HCT116 (cell line): ENCODE data around the gene S100A10. TPM values are rescaled to one million over a fixed set of nuclear protein-coding genes. Genes with fewer than 3 reads are reported as not detected.

ENCODE experiments used
- ATAC-seq: fragments of 200-7000 bp; cut with Tn5 transposase; 2 replicates; pipeline ENCODE4 v1.9.1; 2020; ENCODE audit warnings: mild to moderate bottlenecking, moderate library complexity
- BruUV-seq: library from RNA; stranded (reverse); fragments of 400-500 nt; replicated peaks from 2 replicates; lab custom pipeline; 2021; lab: Mats Ljungman, UMichigan
- CTCF ChIA-PET: fragments of 300-600 bp; sonication (Branson Sonifier 250); formaldehyde crosslinking; loops from one replicate; lab custom pipeline; 2021; ENCODE audit warnings: antibody characterized with exemption; lab: Charles Lee
- POLR2A ChIA-PET: fragments of 300-600, 350-600 bp; sonication (Branson Sonifier 250); formaldehyde crosslinking; loops from one replicate; lab custom pipeline; 2021; ENCODE audit warnings: antibody characterized with exemption; lab: Charles Lee
- RAD21 ChIA-PET, 2 experiments: fragments of 300-600 bp; sonication (Branson Sonifier 250); formaldehyde crosslinking; loops; one replicate each; lab custom pipeline; 2023; ENCODE audit warnings: low total read pairs in 2 of 2; ENCODE audit not compliant: uncharacterized antibody in 2 of 2, unreplicated experiment in 2 of 2, low non-redundant PET in 1 of 2; lab: Charles Lee
- DNase-seq: peaks from one replicate; pipeline ENCODE4 v3.0.0-alpha.2; 2010; ENCODE audit warnings: low read depth, low spot score
- H2AFZ ChIP-seq: fragments of 200-600 bp; shearing (Covaris generic), sonication (generic); 2 replicates; pipeline ENCODE4 v1.6.1; 2017; ENCODE audit warnings: low read depth, mixed run types, mixed read lengths, antibody characterized with exemption, low read length; ENCODE audit not compliant: poor library complexity, severe bottlenecking
- H3K27ac ChIP-seq: 2 replicates; pipeline ENCODE4 v1.5.1; 2012; ENCODE audit warnings: low read depth, low read length
- H3K27me3 ChIP-seq: fragments of 200-600 bp; sonication (generic); 2 replicates; pipeline ENCODE4 v1.6.1; 2016; ENCODE audit warnings: mixed run types, low read length, mixed read lengths; ENCODE audit not compliant: insufficient read depth
- H3K36me3 ChIP-seq, 2 experiments: fragments of 200-500 bp in 1 of 2; fragments of 200-600 bp in 1 of 2; sonication (Bioruptor generic) in 1 of 2; sonication (generic) in 1 of 2; 2 replicates each; pipeline versions ENCODE4 v1.5.1 to v1.6.1; 2014 to 2016; ENCODE audit warnings: low read length in 2 of 2, inconsistent platforms in 1 of 2, mixed read lengths in 1 of 2, mixed run types in 1 of 2; ENCODE audit not compliant: insufficient read depth in 2 of 2, control insufficient read depth in 1 of 2
- H3K4me1 ChIP-seq, 2 experiments: fragments of 200-600 bp in 1 of 2; sonication (generic) in 1 of 2; 2 replicates each; pipeline versions ENCODE4 v1.5.1 to v1.6.1; 2012 to 2017; ENCODE audit warnings: low read length in 2 of 2, inconsistent platforms in 1 of 2, mild to moderate bottlenecking in 1 of 2, mixed read lengths in 1 of 2, mixed run types in 1 of 2, moderate library complexity in 1 of 2; ENCODE audit not compliant: insufficient read depth in 2 of 2, control insufficient read depth in 1 of 2
- H3K4me2 ChIP-seq: fragments of 200-600 bp; sonication (generic); 2 replicates; pipeline ENCODE4 v1.6.1; 2017; ENCODE audit warnings: mixed run types, low read length, mixed read lengths
- H3K4me3 ChIP-seq, 2 experiments: fragments of 200-600 bp in 1 of 2; sonication (generic) in 1 of 2; replicated peaks in 1 of 2; 2 replicates each; pipeline ENCODE4 v1.5.1; 2011 to 2016; ENCODE audit warnings: low read length in 2 of 2, control low read depth in 1 of 2, low read depth in 1 of 2, mild to moderate bottlenecking in 1 of 2, mixed read lengths in 1 of 2, mixed run types in 1 of 2
- H3K79me2 ChIP-seq: fragments of 200-600 bp; sonication (generic); 2 replicates; pipeline ENCODE4 v1.6.1; 2017; ENCODE audit warnings: mild to moderate bottlenecking, mixed run types, low read length, moderate library complexity, mixed read lengths; ENCODE audit not compliant: insufficient read depth
- H3K9ac ChIP-seq: fragments of 200-600 bp; sonication (generic); 2 replicates; pipeline ENCODE4 v1.6.1; 2016; ENCODE audit warnings: low read length, mixed read lengths
- H3K9me2 ChIP-seq: fragments of 200-600 bp; sonication (generic), shearing (Covaris generic); 2 replicates; pipeline ENCODE4 v1.6.1; 2017; ENCODE audit warnings: mixed run types, mild to moderate bottlenecking, moderate library complexity; ENCODE audit not compliant: insufficient read depth
- H3K9me3 ChIP-seq, 2 experiments: fragments of 200-500 bp in 1 of 2; fragments of 200-600 bp in 1 of 2; sonication (Bioruptor generic) in 1 of 2; sonication (generic) in 1 of 2; 2 replicates each; pipeline ENCODE4 v1.6.1; 2014 to 2017; ENCODE audit warnings: low read length in 2 of 2, mixed read lengths in 2 of 2, inconsistent platforms in 1 of 2, low read depth in 1 of 2, mild to moderate bottlenecking in 1 of 2, mixed run types in 1 of 2, moderate library complexity in 1 of 2; ENCODE audit not compliant: control insufficient read depth in 1 of 2, insufficient read depth in 1 of 2
- H4K20me1 ChIP-seq: fragments of 200-600 bp; sonication (generic), shearing (Covaris generic); 2 replicates; pipeline ENCODE4 v1.6.1; 2017; ENCODE audit warnings: mixed run types, mild to moderate bottlenecking, moderate library complexity; ENCODE audit not compliant: insufficient read depth
- FOSL1 ChIP-seq: IDR thresholded peaks from 2 replicates; pipeline ENCODE4 v1.6.1; 2012; ENCODE audit warnings: low read depth
- SP1 ChIP-seq: IDR thresholded peaks from 2 replicates; pipeline ENCODE4 v1.6.1; 2012; ENCODE audit warnings: low read depth
- YY1 ChIP-seq: IDR thresholded peaks from 2 replicates; pipeline ENCODE4 v1.6.1; 2011; ENCODE audit warnings: low read length, low read depth, moderate library complexity, mild to moderate bottlenecking; ENCODE audit not compliant: insufficient replicate concordance; ENCODE audit errors: extremely low read depth
- intact Hi-C: fragments of 100-400 bp; cut with micrococcal nuclease; formaldehyde crosslinking; loops from 2 replicates; pipeline ENCODE4 v1.10.0; 2022
- total RNA-seq: library from RNA; stranded (reverse); gene quantifications from one replicate; pipeline ENCODE4 v1.2.1, GENCODE V29; 2021; ENCODE audit not compliant: unreplicated experiment
- TF ChIP-seq, protein P1 (sequence below), 3 experiments: fragments of 200-600 bp in 1 of 3; sonication (generic) in 1 of 3; IDR thresholded peaks in 2 of 3; conservative IDR thresholded peaks in 1 of 3; 2 replicates each; pipeline ENCODE4 v1.5.1; 2012 to 2017; ENCODE audit warnings: low read depth in 2 of 3, low read length in 2 of 3, antibody characterized with exemption in 1 of 3, borderline replicate concordance in 1 of 3, control low read depth in 1 of 3, mild to moderate bottlenecking in 1 of 3, mixed read lengths in 1 of 3, mixed run types in 1 of 3, moderate library complexity in 1 of 3; ENCODE audit not compliant: insufficient read depth in 1 of 3
- TF ChIP-seq, protein P2 (sequence below): IDR thresholded peaks from 2 replicates; pipeline ENCODE4 v1.6.1; 2012; ENCODE audit warnings: low read depth
- TF ChIP-seq, protein P3 (sequence below): IDR thresholded peaks from 2 replicates; pipeline ENCODE4 v1.6.1; 2012

The S100A10 gene
- total RNA-seq, 1 experiment from 2014 or later: 340 TPM

DNA sequence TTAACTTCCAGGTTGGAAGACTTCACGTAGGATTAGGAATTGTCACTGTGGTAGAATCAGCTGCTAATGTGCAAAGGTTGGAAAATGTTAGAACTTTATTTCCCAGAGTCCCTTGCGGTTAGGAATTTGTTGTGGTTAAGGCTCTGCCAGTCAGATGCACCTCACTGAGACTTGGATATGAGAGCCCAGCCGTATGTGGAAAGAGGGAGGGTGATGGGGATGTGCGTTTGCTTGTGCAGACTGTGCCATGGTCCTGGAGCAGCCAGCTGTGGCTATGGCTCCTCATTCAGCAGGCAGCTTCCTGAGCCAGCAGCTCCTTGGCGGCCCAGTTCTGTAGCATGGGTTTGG is 12.5 kb downstream of the S100A10 start:
- CTCF ChIA-PET: interaction anchor here (1.5 kb wide), 1 partner anchor 13 kb away, joined by 5 read pairs; no protein-coding TSS in a partner anchor
- H3K4me3 ChIP-seq: no peak overlapping the region
- BruUV-seq: no TSS peak

More for the DNA sequence above, 12.5 kb downstream of the S100A10 start:
- H3K4me1 ChIP-seq: peaks cover 35 to 53% of the 10 kb centered on the region in 2 experiments
- DNase-seq: no peak
- peaks cover 21% of the 10 kb centered on the region for H3K79me2 ChIP-seq
- no peak overlapping the region for H2AFZ ChIP-seq
- H3K9ac ChIP-seq: no peak overlapping the region
- no peak overlapping the region for H3K4me2 ChIP-seq
- RAD21 ChIA-PET: no interaction called here
- POLR2A ChIA-PET: interaction anchor here (1.0 to 2.0 kb wide), 2 partner anchors 11 to 73 kb away, joined by 4 to 6 read pairs; no protein-coding TSS in a partner anchor
- TF ChIP-seq YY1 (no peak), SP1 (no peak), FOSL1 (no peak)
- TF ChIP-seq, protein P1, sequence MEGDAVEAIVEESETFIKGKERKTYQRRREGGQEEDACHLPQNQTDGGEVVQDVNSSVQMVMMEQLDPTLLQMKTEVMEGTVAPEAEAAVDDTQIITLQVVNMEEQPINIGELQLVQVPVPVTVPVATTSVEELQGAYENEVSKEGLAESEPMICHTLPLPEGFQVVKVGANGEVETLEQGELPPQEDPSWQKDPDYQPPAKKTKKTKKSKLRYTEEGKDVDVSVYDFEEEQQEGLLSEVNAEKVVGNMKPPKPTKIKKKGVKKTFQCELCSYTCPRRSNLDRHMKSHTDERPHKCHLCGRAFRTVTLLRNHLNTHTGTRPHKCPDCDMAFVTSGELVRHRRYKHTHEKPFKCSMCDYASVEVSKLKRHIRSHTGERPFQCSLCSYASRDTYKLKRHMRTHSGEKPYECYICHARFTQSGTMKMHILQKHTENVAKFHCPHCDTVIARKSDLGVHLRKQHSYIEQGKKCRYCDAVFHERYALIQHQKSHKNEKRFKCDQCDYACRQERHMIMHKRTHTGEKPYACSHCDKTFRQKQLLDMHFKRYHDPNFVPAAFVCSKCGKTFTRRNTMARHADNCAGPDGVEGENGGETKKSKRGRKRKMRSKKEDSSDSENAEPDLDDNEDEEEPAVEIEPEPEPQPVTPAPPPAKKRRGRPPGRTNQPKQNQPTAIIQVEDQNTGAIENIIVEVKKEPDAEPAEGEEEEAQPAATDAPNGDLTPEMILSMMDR (IDR thresholded peaks at IDR 0.05 in 2 of 3, conservative IDR thresholded peaks at IDR 0.05 in 1 of 3; ENCODE audit: borderline replicate concordance in 1 of 3, insufficient read depth in 1 of 3, low read depth in 2 of 3, low read length in 2 of 3): no peak
- TF ChIP-seq, protein P2, sequence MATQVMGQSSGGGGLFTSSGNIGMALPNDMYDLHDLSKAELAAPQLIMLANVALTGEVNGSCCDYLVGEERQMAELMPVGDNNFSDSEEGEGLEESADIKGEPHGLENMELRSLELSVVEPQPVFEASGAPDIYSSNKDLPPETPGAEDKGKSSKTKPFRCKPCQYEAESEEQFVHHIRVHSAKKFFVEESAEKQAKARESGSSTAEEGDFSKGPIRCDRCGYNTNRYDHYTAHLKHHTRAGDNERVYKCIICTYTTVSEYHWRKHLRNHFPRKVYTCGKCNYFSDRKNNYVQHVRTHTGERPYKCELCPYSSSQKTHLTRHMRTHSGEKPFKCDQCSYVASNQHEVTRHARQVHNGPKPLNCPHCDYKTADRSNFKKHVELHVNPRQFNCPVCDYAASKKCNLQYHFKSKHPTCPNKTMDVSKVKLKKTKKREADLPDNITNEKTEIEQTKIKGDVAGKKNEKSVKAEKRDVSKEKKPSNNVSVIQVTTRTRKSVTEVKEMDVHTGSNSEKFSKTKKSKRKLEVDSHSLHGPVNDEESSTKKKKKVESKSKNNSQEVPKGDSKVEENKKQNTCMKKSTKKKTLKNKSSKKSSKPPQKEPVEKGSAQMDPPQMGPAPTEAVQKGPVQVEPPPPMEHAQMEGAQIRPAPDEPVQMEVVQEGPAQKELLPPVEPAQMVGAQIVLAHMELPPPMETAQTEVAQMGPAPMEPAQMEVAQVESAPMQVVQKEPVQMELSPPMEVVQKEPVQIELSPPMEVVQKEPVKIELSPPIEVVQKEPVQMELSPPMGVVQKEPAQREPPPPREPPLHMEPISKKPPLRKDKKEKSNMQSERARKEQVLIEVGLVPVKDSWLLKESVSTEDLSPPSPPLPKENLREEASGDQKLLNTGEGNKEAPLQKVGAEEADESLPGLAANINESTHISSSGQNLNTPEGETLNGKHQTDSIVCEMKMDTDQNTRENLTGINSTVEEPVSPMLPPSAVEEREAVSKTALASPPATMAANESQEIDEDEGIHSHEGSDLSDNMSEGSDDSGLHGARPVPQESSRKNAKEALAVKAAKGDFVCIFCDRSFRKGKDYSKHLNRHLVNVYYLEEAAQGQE: no peak
- TF ChIP-seq, protein P3, sequence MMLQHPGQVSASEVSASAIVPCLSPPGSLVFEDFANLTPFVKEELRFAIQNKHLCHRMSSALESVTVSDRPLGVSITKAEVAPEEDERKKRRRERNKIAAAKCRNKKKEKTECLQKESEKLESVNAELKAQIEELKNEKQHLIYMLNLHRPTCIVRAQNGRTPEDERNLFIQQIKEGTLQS: no peak
- no peaks in the 10 kb centered on the region for H3K9me2 ChIP-seq
- H3K9me3 ChIP-seq: no peaks in the 10 kb centered on the region
- ATAC-seq: no peak
- peaks cover 30 to 51% of the 10 kb centered on the region in 2 experiments for H3K36me3 ChIP-seq
- intact Hi-C loops: no loop called here
- H4K20me1 ChIP-seq: peaks cover 4% of the 10 kb centered on the region; the same call in 1 of the 2 replicates
- no peaks in the 10 kb centered on the region for H3K27me3 ChIP-seq
- H3K27ac ChIP-seq: no peak overlapping the region
